ENCODE data around the gene QPCT.

GRCh38 chr2:37391711-37392110 lies 47.3 kb downstream of the QPCT start:
- TF ChIP-seq CTCF (conservative IDR thresholded peaks at IDR 0.05; ENCODE audit: low read depth, low read length) (no peak), EZH2 (IDR thresholded peaks at IDR 0.05; ENCODE audit: borderline replicate concordance, low read depth, low read length, poor library complexity, severe bottlenecking) (no peak)

Data from A673 (cell line).